Kidney (tissue), 14 donors: ENCODE measurements around the gene SLC22A17. TPM values are rescaled to one million over a fixed set of nuclear protein-coding genes. Genes with fewer than 3 reads are reported as not detected.

ENCODE experiments used
- DNase-seq, 5 donors: peaks; one replicate each; pipeline ENCODE4 v3.0.0-alpha.2; 2013 to 2020
- FAIRE-seq: peaks from 2 replicates; lab custom pipeline; 2012; peaks lifted over from hg19 to GRCh38; lab: Jason Lieb, UNC
- H3K27ac ChIP-seq, 2 donors: one replicate each; pipeline ENCODE4 v1.7.0; 2013; ENCODE audit warnings: low read depth in 2 of 2, low read length in 2 of 2, inconsistent platforms in 1 of 2
- H3K27me3 ChIP-seq: one replicate; pipeline ENCODE4 v1.7.1; 2013; ENCODE audit warnings: low read length, inconsistent platforms; ENCODE audit not compliant: control insufficient read depth, insufficient read depth
- H3K36me3 ChIP-seq, 3 donors: one replicate each; pipeline versions ENCODE4 v1.7.0 to v1.7.1; 2013; ENCODE audit warnings: low read length in 3 of 3, control low read depth in 1 of 3, inconsistent platforms in 1 of 3; ENCODE audit not compliant: insufficient read depth in 3 of 3, control insufficient read depth in 2 of 3
- H3K4me1 ChIP-seq, 3 donors: one replicate each; pipeline versions ENCODE4 v1.7.0 to v1.7.1; 2013; ENCODE audit warnings: low read length in 3 of 3, inconsistent platforms in 1 of 3, low read depth in 1 of 3; ENCODE audit not compliant: control insufficient read depth in 2 of 3, insufficient read depth in 2 of 3
- H3K4me3 ChIP-seq, 3 donors: one replicate each; pipeline versions ENCODE4 v1.7.0 to v1.8.1; 2013; ENCODE audit warnings: low read length in 3 of 3, control low read depth in 1 of 3, inconsistent platforms in 1 of 3
- H3K9ac ChIP-seq, 3 donors: one replicate each; pipeline versions ENCODE4 v1.7.0 to v1.7.1; 2013; ENCODE audit warnings: low read length in 3 of 3, control low read depth in 1 of 3, inconsistent platforms in 1 of 3
- H3K9me3 ChIP-seq, 3 donors: one replicate each; pipeline versions ENCODE4 v1.7.0 to v1.7.1; 2013; ENCODE audit warnings: low read length in 3 of 3, control low read depth in 1 of 3, inconsistent platforms in 1 of 3; ENCODE audit not compliant: control insufficient read depth in 2 of 3, insufficient read depth in 1 of 3
- intact Hi-C: fragments of 100-400 bp; cut with DNase I; formaldehyde crosslinking; loops from one replicate; pipeline ENCODE4 v1.11.1; 2022
- polyA plus RNA-seq: library from polyadenylated mRNA; stranded (reverse); fragments of 350-450 nt; fragmentation: Illumina TruSeq; extraction: RNeasy Lipid Tissue Mini Kit (QIAGEN cat#74804); gene quantifications from one replicate; pipeline ENCODE4 v1.2.3, GENCODE V29; 2014; ENCODE audit warnings: low read depth, low replicate concordance; ENCODE audit not compliant: insufficient read depth
- total RNA-seq: library from RNA; stranded (reverse); fragmentation: NEBNext Ultra II Directional; extraction: Animal tissue kit (Norgen Biotek cat#: 25700); gene quantifications from one replicate; pipeline ENCODE4 v1.2.1, GENCODE V29; 2021
- TF ChIP-seq, protein P1 (sequence below): IDR thresholded peaks from 3 replicates; pipeline ENCODE4 v1.5.1; 2012; ENCODE audit warnings: mild to moderate bottlenecking, moderate library complexity, borderline replicate concordance; ENCODE audit not compliant: insufficient read depth; ENCODE audit errors: extremely low read depth
- donor health status: control.
- donor health status: control.
- donor health status: control.
- donor health status: control.
- donor health status: control.
- donor health status: DM: yes; HTN: yes; CAD: no.
- donor health status: Normal renal cell carcinoma (clear cell type).

SLC22A17 gene
- total and polyA plus RNA-seq, 2 donors from 2014 or later, result 35.3 to 61.2 TPM

DNA sequence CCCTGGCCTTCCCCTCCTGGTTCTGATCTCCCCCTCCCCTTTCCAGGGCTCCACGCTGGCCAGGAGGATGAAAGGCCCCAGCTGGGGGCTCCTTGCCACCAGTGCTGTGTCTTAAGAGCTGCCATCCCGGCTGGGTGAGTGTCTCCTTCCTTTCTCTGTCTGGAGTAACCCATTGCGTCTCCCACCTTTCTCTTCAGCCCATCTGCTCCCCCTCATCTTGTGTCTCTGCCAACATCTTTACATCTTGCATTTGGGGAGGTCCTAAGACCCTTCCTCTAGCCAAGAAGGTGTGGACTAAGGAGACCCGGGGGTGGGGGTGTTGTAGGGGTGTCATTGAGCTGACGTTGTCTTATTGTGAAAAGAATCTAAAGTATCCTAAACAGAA is 45.5 kb downstream of the SLC22A17 start:
- intact Hi-C loops, result no loop called here
- Histone ChIP-seq H3K4me1 (peaks cover 0 to 28% (median 20%) of the 10 kb centered on the region in 3 donors), H3K9me3 (no peaks in the 10 kb centered on the region), H3K4me3 (peak overlapping the region; percentile 81 to 89 (median 87)), H3K27me3 (no peaks in the 10 kb centered on the region), H3K9ac (peak overlapping the region; percentile 79 to 98 (median 91)), H3K27ac (peak overlapping the region; percentile 88 to 91), H3K36me3 (peaks cover 2 to 32% (median 16%) of the 10 kb centered on the region in 3 donors)
- TF ChIP-seq, protein P1, sequence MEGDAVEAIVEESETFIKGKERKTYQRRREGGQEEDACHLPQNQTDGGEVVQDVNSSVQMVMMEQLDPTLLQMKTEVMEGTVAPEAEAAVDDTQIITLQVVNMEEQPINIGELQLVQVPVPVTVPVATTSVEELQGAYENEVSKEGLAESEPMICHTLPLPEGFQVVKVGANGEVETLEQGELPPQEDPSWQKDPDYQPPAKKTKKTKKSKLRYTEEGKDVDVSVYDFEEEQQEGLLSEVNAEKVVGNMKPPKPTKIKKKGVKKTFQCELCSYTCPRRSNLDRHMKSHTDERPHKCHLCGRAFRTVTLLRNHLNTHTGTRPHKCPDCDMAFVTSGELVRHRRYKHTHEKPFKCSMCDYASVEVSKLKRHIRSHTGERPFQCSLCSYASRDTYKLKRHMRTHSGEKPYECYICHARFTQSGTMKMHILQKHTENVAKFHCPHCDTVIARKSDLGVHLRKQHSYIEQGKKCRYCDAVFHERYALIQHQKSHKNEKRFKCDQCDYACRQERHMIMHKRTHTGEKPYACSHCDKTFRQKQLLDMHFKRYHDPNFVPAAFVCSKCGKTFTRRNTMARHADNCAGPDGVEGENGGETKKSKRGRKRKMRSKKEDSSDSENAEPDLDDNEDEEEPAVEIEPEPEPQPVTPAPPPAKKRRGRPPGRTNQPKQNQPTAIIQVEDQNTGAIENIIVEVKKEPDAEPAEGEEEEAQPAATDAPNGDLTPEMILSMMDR, result no peak
- no peak for DNase-seq
- FAIRE-seq, result no peak

DNA sequence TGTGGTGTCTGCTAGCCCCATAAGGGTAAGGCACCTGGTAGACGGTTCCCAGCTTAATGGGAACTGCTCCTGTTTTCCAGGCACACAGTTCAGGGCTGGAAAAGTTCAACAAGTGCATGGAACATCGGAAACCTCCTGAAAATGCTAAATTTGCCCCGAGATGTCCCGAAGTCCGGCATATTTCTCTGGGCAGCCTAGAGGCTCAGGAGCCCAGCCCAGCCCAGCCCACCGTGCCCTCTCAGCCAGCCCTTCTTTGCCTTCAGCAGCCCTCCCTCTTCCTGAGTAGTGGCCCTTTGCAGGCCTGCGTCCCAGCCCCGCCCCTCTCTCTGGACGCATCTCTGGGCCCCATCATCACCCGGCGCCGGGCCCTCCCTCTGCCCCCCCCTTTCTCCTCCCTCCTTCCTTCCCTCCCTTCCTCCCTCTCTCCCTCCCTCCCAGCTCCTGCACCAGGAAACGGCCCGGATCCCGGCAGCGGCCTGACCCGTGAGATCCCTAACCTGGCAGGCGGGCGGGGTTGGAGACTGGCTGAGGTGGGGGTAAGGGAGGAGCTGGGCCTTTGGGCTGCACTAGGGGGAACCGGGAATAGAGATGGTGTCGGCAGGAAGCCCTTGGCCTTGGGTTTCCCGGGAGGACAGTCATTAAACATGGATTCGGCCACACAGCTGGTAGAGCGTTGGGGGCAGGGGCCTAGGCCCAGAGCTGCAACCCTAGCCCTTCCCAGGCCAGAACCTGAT is 46.1 kb downstream of the SLC22A17 start, which contains the start of gene BCL2L2:
Gene BCL2L2, plus strand, starts transcription at position 422 of the 734 bp plus-strand sequence. CDS start 935 bp downstream, outside the sequence.
- Histone ChIP-seq H3K4me1 (peaks cover 0 to 28% (median 20%) of the 10 kb centered on the region in 3 donors), H3K27ac (peak within 1 kb of the TSS; percentile 88 to 91), H3K4me3 (peak within 1 kb of the TSS; percentile 81 to 89 (median 87)), H3K27me3 (no peaks in the 10 kb centered on the region), H3K9ac (peak within 1 kb of the TSS; percentile 79 to 98 (median 91)), H3K9me3 (no peaks in the 10 kb centered on the region), H3K36me3 (peaks cover 2 to 32% (median 14%) of the 10 kb centered on the region in 3 donors)
- DNase-seq, result peak; percentile 96 to 97 (median 97)
- intact Hi-C loops, result no loop called here
- FAIRE-seq, result no peak
- TF ChIP-seq, protein P1, result peak; percentile 4

DNA sequence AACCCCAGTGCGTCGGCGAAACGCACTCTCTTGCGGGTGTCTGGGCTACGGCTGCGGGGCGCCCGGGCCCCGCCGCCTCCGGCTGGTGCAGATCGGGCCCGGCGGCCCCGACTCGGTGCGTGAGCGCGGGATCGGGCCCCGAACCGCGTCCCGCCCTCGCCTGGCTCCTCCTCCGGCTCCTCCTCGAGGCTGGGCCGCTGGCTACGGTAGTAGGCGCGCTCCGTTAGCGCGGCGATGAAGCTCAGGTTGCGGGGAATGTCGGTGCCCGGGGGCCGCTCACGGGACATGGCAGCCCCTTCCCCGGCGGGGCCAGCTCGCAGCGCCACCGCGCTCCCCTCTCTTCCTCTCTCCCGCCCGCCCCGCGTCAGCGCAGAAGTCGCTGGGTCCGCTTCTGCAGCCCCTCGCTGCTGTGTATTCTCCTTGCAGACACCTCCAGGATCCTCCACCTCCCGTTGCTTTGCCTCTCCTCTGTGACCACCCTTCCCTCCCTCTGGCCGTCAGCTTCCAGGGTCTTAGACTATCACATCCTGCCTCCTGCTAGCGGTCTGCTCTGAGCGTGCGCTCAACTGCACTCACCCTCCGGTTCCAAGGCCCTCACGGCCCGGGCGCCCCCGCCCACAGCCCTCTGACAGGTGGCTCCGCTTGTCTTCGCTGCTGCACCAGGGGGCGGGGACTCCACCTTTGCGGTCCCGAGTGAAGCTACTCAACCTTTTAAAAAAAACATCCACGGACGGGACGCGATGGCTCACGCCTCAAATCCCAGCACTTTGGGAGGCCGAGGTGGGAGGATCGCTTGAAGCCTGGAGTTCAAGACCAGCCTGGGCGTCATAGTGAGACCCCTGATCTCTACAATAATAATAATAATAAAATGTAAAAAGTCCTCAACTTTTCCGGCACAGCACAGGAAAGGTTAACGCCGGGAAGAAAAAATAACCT is 50.1 kb downstream of the SLC22A17 start, which contains the start of gene PPP1R3E:
Gene PPP1R3E, minus strand, starts transcription at position 570 of the 936 bp plus-strand sequence. Its CDS starts 283 bp downstream, at position 287.
- peak within 1 kb of the TSS; percentile 72 to 77 (median 77) for H3K9ac ChIP-seq
- no peaks in the 10 kb centered on the region for H3K27me3 ChIP-seq
- peak within 1 kb of the TSS; percentile 75 to 91 (median 84) for H3K4me3 ChIP-seq
- DNase-seq, result peak; percentile 75 to 94 (median 85)
- peaks cover 3 to 23% (median 18%) of the 10 kb centered on the region in 3 donors for H3K4me1 ChIP-seq
- H3K9me3 ChIP-seq, result no peaks in the 10 kb centered on the region
- peak within 1 kb of the TSS; percentile 92 to 96 for H3K27ac ChIP-seq
- no peak for FAIRE-seq
- intact Hi-C loops, result no loop called here
- H3K36me3 ChIP-seq, result peaks cover 0 to 3% (median 0%) of the 10 kb centered on the region in 3 donors
- TF ChIP-seq, protein P1, result no peak
